ENCODE measurements around the gene MBD5.

The MBD5 gene

GRCh38 chr2:148102641-148103040 lies 81.8 kb downstream of the MBD5 start:
- TF ChIP-seq TCF12 (IDR thresholded peaks at IDR 0.05; ENCODE audit: low read depth): no peak

- TF ChIP-seq TAF1 (IDR thresholded peaks at IDR 0.05; ENCODE audit: low read depth): no peak
- TF ChIP-seq YY1 (IDR thresholded peaks at IDR 0.05; ENCODE audit: low read depth): no peak
- TF ChIP-seq ZBTB7A (IDR thresholded peaks at IDR 0.05; ENCODE audit: low read depth): no peak
- TF ChIP-seq MAX (IDR thresholded peaks at IDR 0.05): no peak
- no peak for TF ChIP-seq REST (IDR thresholded peaks at IDR 0.05; ENCODE audit: low read depth)
- no peak for TF ChIP-seq EGR1 (IDR thresholded peaks at IDR 0.05)
- no peak for TF ChIP-seq CREB1 (IDR thresholded peaks at IDR 0.05; ENCODE audit: low read depth)
- TF ChIP-seq CEBPB (IDR thresholded peaks at IDR 0.05): no peak
- no peak for TF ChIP-seq NFIC (IDR thresholded peaks at IDR 0.05)
- no peak for TF ChIP-seq USF1 (IDR thresholded peaks at IDR 0.05)
- no peak for TF ChIP-seq FOXM1 (IDR thresholded peaks at IDR 0.05; ENCODE audit: borderline replicate concordance, low read depth)
These were observed 83.1 kb downstream of the MBD5 start for GRCh38 chr2:148103946-148104345.

- no peak for TF ChIP-seq NFIC (IDR thresholded peaks at IDR 0.05)
- no peak for TF ChIP-seq REST (IDR thresholded peaks at IDR 0.05; ENCODE audit: low read depth)
- TF ChIP-seq TEAD4 (IDR thresholded peaks at IDR 0.05): no peak
- no peak for TF ChIP-seq USF1 (IDR thresholded peaks at IDR 0.05)
- TF ChIP-seq TCF12 (IDR thresholded peaks at IDR 0.05; ENCODE audit: low read depth): no peak
- no peak for TF ChIP-seq RAD21 (IDR thresholded peaks at IDR 0.05; ENCODE audit: low read depth)
- TF ChIP-seq MAX (IDR thresholded peaks at IDR 0.05): no peak
- TF ChIP-seq ZBTB7A (IDR thresholded peaks at IDR 0.05; ENCODE audit: low read depth): no peak
- no peak for TF ChIP-seq EGR1 (IDR thresholded peaks at IDR 0.05)
- TF ChIP-seq EP300 (IDR thresholded peaks at IDR 0.05; ENCODE audit: borderline replicate concordance): no peak
These were observed 85.4 kb downstream of the MBD5 start for GRCh38 chr2:148106331-148106730.

- TF ChIP-seq USF1 (IDR thresholded peaks at IDR 0.05): no peak
- TF ChIP-seq CREB1 (IDR thresholded peaks at IDR 0.05; ENCODE audit: low read depth): no peak
- TF ChIP-seq FOXM1 (IDR thresholded peaks at IDR 0.05; ENCODE audit: borderline replicate concordance, low read depth): no peak
- TF ChIP-seq ZBTB7A (IDR thresholded peaks at IDR 0.05; ENCODE audit: low read depth): no peak
- no peak for TF ChIP-seq RAD21 (IDR thresholded peaks at IDR 0.05; ENCODE audit: low read depth)
- no peak for TF ChIP-seq TEAD4 (IDR thresholded peaks at IDR 0.05)
- no peak for TF ChIP-seq CEBPB (IDR thresholded peaks at IDR 0.05)
- TF ChIP-seq EGR1 (IDR thresholded peaks at IDR 0.05): no peak
- no peak for TF ChIP-seq NFIC (IDR thresholded peaks at IDR 0.05)
- no peak for TF ChIP-seq MAX (IDR thresholded peaks at IDR 0.05)
- no peak for TF ChIP-seq REST (IDR thresholded peaks at IDR 0.05; ENCODE audit: low read depth)
- no peak for TF ChIP-seq YY1 (IDR thresholded peaks at IDR 0.05; ENCODE audit: low read depth)
- TF ChIP-seq TAF1 (IDR thresholded peaks at IDR 0.05; ENCODE audit: low read depth): no peak
- no peak for TF ChIP-seq TCF12 (IDR thresholded peaks at IDR 0.05; ENCODE audit: low read depth)
- no peak for TF ChIP-seq EP300 (IDR thresholded peaks at IDR 0.05; ENCODE audit: borderline replicate concordance)
These were observed 87.5 kb downstream of the MBD5 start for GRCh38 chr2:148108385-148108784.
